NCI-H345 treated with DMSO at 0.1 percent for 48 hours (cell line): ENCODE data around the gene CPNE5.

Experiments used
- DNase-seq: peaks from one replicate; lab custom pipeline; 2025; ENCODE audit not compliant: unreplicated experiment; lab: John Stamatoyannopoulos, UW

The CPNE5 gene

DNA sequence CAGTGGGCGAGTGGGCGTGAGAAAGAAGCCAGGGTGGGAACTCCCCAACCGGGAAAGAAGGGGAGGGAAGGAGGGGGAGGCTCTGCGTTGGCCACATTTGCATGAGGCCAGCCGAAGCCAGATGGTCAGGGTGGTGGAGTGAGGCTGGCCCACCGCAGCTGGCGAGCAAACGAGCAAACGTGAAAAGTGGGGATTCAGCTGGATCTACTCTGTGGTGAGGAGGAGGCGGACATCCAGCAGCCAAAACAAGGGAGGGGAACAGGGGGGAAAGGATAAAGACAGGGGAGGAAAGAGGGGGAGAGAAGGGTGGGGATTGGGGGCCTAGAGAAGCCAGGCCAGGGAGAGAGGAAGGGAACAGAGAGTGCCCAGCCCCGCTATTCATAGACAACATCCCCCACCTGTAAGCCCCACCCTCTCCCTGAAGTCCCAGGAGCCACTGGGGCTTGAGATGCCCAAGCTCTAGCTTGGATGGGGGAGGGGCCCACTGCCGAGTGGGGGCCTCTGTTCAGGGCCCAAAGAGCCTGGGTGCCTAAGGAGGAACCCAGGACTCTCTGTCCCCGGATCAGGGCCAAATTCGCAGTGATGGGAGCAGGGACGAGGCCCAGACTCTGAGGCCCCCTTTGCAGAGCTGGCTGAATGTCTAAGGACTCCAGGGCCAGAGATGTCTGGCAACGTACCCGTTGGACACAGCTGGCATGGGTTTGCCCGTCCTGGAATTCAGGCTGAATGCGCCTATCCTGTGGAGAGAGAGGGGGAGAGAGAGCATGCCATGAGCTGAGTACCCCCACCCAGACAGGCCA, 45.1 kb downstream of the CPNE5 start:
- DNase-seq, result no peak

DNA sequence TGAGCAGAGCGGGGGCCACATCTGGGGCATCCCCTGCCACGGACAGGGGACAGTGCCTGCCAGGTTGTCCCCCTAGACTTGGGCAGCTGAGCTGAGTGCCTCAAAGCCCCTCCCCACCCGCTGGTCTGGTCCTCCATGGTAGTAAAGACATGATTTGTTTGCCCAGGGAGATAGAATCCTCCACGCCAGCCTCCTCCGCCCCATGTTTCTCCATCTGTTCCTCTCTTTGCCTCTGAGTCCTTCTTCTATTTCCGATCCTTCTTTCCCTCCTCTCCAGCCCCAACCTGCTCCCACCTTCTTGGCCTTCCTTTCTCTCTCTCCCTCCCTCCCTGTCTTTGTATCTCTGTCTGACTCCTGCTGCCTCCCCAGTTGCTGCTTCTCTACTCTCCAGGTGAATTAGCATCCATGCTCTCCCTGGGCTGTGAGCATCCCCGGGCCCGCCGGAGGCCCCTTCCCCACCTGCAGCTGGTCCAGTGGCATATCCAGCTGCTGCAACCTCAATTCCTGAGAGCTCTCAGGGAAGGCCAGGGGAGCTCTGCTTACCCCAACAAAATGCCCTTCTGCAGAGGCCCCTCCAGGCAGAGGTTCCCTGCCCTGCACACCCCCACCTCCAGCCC, 45.8 kb downstream of the CPNE5 start:
- DNase-seq, result no peak

DNA sequence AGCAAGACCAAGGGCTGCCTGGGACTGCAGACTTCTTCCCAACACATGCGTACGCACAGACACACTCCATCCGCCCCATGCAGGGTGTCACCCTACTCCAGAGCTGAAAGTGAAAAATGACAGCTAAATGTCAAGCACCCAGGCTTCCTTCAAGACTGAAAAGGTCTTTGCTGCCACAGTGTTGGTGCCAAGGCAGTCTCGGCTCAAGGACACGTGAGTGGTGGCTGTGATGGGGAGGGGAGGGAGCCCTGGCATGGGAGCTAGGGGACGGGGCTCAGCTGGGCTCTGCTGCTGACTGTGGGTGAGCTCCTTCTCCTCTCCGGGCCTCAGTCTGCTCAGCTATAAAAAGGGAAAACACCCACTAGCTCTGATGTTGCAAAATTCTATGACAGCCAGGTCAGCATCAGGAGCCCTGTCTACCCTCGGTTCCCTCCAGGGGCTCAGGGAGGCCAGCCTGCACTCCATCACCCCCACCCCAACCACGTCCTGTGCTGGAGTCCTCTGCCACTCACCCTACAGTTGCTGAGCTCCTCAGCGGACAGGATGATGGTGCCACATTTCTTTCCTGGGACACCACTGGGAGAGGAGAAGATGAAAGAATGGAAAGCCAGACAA, 47.6 kb downstream of the CPNE5 start:
- no peak for DNase-seq

DNA sequence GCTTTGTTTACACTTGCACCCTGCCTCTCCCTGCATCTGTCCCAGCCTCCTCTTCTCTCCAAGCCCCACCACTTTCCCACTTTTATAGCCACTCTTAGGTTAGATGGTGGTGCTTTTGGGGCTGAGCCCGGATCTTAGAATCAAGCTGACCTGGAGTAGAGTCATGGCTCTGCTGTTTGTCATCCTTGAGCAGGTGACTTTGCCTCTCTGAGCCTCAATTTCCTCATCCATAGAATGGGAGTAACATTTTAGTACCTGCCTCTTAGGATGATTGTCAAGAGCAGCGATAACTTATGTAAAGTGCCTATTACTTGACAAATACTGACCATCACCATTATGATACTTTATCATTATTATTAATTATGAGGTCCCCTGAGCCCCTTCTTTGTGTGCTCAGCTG, 48.2 kb downstream of the CPNE5 start:
- DNase-seq, result no peak

DNA sequence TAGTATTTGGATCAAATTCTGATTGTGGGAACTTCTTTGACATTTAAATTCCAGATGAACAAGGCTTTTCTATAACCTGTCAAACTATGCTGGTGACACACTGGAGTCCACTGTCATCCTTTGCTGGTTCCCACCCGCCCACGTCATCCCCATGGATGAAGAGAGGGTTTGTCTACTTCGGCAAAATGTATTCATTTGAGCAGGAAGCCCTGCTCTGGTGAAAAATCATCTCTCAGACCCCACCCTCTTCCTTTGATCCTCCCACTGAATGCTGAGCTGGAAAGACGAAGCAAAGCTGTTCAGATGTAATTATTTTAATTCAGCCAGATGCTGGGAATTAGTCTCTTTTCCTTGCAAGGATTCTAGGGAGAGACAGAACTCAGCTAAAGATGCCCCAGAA, 50.5 kb downstream of the CPNE5 start:
- no peak for DNase-seq

DNA sequence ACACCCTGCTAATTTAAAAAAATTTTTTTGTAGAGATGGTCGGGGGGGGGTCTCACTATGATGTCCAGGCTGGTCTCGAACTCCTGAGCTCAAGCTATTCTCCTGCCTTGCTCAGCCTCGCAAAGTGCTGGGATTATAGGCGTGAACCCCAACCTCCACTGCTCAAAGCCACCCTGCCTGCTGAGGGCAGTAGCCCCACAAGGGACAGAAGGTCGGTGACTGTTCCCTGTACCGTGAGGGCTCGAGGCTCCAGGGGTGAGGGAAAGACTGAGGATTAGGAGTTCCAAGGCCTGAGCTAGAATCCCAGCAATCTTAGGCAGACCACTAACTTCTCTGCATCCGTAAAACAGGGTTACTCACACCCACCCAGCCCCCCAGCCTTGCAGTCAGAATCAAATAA, 51.1 kb downstream of the CPNE5 start:
- DNase-seq, result no peak

DNA sequence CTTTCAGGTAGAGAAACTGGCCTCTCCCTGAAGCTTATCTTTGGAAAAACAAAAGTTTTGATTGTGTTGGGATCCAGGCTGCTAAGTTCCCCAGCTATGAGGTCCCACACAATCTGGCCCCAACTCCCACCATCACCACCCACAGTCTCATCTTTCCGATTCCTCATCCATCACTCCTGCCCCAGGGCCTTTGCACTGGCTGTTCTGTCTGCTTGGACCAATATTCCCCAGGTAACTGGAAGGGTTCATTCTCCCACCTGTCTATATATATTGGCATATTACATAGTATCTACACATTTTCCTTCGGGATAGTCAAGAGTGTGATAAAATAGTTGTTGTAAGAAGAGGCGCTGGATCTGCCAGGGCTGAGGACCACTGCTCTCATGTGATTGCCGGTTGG, 52.0 kb downstream of the CPNE5 start:
- no peak for DNase-seq

DNA sequence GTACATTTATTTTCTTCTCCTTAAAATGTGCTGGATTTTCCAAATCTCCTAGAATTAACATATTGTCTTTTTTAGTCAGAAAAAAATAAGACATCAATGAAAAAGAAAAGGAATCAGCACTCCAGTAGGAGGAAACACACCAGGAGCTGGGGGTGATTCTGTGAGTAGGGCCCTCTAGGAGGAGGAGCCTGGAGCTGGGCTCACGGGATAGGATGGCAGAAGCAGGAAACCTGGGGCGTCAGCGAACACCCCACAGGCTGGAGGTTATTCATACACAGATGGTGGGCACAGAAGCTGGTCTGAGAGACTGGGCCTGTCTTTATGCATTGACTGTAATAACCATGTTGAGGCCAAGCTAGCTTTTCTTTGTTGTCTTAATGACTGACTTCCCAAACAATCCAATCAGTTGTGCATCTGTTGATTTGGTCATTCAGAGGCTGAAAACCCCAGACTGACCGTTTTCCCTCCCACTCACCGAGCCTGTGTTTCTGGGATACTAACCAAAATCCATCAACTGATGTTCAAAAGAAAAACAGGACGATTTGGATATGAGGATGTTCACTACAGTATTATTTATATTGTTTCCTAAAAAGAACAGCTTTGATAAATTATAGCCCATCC, 53.1 kb downstream of the CPNE5 start:
- DNase-seq, result no peak

DNA sequence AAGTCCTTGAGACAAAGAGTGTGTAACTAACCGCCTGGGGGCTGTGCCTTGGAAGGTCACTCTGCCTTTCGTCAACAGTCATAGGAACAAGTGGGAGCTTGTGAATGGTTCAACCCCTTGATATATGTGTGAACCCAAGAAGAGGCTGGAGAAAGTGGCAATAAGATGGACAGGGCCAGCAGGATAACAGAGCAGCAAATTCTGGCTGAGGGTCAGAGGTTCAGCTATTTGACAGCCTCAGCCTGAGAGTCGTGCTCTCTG, 54.9 kb downstream of the CPNE5 start:
- DNase-seq, result no peak

DNA sequence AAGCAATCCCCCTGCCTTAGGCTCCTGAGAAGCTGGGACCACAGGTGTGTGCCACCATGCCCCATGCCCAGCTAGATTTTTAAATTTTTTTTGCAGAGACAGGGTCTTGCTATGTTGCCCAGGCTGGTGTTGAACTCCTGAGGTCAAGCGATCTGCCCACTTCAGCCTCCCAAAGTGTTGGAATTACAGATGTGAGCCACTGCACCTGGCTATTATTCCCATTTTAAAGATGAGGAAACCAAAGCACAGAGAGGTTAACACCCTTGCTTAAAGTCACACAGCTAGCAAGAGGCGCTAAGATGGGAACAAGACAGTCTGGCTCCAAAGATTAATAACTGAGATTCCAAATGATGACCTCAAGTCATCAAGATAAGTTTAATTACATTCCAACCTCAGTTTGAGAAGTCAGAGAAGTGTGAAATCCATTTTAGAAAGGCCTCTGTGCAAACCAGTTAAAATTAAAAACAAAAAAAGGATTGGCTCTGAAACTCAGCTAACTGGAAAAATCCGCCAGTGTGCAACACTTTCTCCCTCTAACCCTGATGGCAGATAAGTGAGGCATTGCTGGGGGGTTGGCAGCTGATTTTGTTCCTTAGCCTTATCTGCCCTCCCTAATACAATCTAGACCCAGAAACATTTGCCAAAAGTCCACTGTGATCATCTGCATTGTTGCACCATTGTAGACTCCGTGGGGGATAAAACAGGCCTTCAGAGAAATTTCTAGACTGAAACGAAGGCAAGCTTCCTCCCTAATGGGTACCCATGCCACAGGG, 55.5 kb downstream of the CPNE5 start:
- no peak for DNase-seq

DNA sequence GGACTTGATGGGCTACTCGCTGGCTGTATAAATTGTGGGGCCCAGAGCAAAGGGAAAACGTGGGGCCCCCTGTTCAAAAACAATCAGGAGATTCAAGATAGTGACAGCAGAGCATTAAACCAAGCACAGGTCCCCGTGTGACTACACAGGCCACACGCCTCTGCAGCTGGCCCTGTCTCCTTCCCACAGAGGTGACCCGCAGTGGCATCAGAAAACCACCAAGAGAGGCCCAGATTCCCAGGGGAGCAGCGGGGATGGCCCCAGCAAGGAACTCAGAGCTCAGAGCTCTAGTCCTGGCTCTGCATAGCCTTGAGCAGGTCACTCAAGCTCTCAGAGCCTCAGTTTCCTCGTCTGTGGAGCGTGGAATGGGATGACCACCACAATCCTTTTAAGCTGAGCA, 57.6 kb downstream of the CPNE5 start:
- no peak for DNase-seq

DNA sequence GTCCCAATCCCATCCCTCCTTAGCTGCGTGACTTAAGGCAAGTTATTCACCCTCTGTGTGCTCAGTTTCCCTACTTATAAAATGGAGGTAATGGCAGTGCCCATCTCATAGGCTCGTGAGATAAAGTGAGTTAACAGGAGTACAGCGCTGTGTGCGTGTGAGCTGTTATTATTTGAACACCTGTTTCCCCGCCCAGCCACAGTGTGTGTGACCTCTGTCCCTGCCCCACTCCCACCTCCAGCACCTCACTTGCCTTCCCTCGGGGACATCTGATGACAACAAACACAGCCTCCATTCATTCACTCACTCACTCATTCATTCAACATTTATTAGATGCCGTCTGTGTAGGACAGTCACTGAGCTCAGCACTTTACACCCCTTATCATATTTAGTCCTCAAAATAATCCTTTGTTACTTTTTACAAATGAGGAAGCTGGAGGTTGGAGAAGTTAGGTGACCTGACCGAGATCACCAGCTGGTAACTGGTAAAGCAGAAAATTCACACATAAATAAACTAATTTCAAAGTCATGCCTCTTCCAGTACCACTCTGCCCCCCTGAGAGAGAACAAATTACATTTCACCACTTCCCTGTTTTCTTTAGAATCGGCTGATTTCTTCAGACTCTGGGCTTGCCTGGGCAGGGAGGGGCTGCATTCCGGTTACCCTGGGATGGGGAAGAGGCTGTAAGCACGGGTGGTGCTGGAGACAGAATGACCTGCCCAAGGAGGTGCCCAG, 58.6 kb downstream of the CPNE5 start:
- DNase-seq, result no peak

DNA sequence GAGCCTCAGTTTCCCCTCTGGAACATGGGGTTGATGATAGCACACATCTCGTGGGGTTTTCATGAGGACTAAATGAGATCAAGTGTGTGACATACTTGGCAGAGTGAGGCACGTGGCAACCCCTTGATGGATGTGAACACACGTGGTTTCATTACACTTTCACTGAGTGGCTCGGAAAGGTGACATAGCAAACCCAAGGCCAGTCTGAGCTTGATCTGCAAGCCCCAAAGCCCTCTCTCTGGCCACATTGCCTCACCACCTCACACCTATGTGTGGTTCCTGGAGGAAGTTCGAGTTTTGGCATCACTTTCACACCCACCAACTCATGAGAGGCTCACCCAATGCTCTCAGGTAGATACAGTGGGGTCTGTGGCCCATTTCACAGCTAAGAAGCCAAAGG, 60.0 kb downstream of the CPNE5 start:
- DNase-seq, result no peak

DNA sequence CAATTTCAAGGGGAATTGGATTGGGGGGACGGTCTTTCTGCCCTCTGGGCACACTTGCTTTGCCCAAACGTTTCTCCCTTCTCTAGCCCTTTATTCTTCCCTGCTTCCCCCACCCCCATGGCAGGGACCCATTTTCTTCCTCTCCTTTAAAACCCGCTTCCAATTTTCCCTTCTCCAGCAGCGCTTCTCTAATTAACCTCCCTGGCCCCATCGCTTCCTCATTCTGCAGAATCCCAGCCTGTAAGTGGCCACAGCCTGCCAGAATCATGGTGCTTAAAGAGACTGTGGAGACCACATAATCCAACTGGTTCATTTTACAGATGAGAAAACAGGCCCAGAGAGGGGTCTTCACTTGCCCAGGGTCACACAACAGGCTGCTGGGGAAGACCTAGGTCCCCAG, 61.4 kb downstream of the CPNE5 start:
- no peak for DNase-seq

DNA sequence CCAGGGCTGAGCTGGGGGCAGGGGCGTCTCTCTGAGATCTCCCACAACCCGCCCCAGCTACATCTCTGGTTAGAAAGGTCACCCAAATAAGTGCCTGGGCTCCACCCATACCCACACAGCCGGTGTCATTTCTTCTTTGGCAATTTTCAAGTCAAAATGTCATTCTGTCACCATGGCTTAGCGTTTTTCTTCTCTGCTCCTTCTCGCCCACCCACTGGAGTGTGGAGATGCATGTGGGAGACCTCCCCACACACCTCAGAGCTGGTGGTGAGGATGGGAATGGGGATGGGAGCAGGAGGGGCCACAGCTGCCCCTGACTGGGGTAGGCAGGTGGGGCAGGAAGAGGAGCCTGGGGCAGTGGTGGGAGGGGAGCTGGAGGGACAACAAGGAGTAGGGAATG, 63.1 kb downstream of the CPNE5 start:
- DNase-seq, result no peak

DNA sequence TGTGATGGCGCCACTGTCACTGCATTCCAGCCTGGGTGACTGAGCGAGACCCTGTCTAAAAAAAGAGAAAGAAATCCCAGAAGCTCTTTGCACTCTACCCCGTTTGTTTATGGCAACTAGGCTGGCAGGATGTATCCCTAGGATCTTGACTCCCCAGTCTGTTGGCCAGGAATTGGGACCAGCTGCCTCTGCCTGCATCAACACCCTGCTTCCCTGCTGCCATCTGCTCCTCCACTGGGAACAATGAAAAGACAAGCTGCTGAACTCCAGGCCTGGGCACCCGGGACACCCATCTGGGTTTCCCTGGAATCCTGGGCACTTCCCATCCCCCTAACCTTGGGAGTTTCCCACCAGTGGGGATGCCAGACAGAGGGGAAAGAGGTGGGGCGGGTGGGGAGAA, 64.9 kb downstream of the CPNE5 start:
- no peak for DNase-seq

DNA sequence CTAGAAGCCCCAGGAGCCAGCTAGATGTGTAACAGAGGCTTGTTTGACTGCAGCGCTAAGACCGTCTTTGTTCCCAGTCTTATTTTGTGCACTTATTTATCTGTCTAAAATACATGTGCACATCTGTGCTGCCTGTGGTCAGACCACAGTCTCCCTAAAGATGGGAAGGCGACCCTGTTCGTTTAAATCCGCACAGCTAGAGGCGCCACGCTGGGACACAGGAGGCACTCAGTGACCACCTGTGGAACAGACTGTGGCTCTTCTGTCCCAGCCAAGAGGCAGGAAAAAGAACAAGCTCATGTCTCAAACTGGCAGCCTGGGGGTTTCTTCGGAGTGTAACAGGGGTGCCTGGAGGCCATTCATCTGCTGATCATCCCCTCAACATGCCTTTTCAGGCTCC, 66.8 kb downstream of the CPNE5 start:
- no peak for DNase-seq

DNA sequence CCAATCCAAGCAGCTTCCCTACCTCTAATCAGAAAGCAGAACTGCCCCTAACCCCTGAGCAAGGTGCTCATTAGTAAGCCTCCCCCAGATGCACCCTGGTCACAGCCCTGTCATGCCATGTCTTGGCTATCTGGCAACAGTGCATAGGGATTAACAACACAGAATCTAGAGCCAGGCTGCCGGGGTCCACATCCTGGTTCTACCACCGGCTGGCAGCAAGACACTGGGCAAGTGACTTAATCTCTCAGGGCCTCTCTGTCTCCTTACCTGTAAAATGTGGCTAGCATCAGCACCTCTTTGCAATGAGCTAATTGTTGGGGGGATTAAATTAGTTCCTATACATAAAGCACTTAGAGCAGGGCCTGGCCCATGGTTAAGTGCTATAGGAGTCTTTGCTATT, 68.1 kb downstream of the CPNE5 start:
- no peak for DNase-seq

DNA sequence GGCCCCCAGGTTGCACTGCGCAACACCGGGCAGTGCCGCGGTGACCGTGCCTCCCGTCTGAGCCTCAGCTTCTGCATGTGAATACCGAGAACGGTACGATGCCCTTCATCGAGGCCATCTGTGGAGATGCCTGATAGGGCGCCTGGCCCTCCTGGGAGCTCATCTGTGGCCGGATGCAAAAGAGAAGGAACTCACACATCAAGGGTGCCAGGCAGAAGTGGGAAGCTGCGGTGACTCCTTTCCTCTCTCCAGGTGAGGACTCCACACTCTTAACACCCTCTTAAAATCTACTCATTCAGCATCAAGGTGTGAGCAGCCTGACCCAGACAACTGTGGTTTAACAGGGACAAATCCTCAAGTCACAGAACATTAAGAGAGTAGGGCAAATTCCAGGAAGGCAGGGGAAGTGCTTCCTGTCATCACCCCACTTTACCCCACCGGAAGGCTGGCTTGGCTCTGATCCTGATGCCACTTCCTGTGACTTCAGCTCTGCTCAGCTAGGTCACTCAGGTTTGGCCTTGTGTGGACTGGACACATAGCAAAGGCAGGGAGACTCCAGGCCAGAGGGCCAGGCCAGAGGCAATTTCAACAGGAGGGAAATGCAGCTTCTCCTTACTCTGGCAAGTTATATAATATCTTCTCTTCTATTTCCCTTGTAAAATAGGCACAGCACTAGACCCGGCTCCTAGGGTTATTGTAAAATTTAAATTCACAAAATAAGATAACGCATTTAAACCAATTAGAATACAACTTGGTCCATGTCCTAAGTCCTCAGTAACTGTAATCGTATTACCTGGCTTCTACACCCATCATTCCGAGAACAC, 69.4 kb downstream of the CPNE5 start:
- DNase-seq, result no peak

DNA sequence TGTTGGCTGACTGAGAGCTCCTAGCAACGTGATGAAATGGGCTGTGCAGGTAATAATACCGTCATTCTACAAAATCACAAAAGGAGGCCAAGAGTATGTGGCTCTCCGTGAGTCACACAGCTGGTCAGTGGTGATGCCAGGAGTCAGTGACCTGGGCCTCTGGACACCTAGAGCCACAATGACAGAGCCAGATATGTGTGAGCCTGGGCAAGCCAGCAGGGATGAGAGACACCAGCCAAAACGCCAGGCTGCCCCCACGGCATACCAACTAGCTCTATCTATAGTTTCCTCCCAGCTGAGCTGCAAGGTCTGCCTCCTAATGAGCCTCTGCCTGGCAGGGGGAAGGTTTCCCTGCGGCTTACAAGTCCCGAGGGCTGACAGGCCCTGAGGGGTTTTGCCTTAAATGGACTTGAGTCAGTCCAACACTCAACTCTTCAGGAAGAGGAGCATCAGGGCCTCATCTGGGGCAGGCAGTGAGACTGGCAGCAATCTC, 70.0 kb downstream of the CPNE5 start:
- DNase-seq, result no peak
